ENCODE data around the gene ETAA1. TPM values are rescaled to one million over a fixed set of nuclear protein-coding genes. Genes with fewer than 3 reads are reported as not detected.

Gene ETAA1
- total RNA-seq, 1 experiment from 2014 or later = 27.3 TPM

DNA sequence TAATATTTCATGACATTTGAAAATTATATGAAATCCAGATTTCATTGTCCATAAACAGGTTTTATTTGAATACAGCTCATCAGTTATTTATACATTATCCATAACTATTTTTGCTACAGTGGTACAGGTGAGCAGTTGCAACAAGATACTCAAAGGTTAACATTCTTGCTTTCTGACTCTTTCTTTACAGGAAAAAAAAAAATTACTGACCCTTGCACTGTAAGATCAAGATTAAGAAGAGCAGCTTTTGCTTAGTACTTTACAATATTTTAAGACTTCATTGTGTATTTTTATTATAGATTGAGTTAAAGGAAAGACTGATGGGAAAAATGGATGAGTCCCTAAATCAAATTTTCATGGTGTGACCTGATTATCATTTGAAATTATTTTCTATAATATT, 11.2 kb downstream of the ETAA1 start (continued):
- TF ChIP-seq, protein P1, sequence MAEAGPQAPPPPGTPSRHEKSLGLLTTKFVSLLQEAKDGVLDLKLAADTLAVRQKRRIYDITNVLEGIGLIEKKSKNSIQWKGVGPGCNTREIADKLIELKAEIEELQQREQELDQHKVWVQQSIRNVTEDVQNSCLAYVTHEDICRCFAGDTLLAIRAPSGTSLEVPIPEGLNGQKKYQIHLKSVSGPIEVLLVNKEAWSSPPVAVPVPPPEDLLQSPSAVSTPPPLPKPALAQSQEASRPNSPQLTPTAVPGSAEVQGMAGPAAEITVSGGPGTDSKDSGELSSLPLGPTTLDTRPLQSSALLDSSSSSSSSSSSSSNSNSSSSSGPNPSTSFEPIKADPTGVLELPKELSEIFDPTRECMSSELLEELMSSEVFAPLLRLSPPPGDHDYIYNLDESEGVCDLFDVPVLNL (CRISPR knock-in tag; IDR thresholded peaks at IDR 0.05; ENCODE audit: borderline replicate concordance, low read depth) = no peak
- TF ChIP-seq, protein P2, sequence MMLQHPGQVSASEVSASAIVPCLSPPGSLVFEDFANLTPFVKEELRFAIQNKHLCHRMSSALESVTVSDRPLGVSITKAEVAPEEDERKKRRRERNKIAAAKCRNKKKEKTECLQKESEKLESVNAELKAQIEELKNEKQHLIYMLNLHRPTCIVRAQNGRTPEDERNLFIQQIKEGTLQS (CRISPR knock-in tag; conservative IDR thresholded peaks at IDR 0.05) = no peak
- no peak for TF ChIP-seq NR3C1 (CRISPR knock-in tag; conservative IDR thresholded peaks at IDR 0.05; ENCODE audit: low read depth)
- TF ChIP-seq, protein P3, sequence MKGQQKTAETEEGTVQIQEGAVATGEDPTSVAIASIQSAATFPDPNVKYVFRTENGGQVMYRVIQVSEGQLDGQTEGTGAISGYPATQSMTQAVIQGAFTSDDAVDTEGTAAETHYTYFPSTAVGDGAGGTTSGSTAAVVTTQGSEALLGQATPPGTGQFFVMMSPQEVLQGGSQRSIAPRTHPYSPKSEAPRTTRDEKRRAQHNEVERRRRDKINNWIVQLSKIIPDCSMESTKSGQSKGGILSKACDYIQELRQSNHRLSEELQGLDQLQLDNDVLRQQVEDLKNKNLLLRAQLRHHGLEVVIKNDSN (CRISPR knock-in tag; IDR thresholded peaks at IDR 0.05) = no peak
- no peak for TF ChIP-seq JAZF1 (CRISPR knock-in tag; IDR thresholded peaks at IDR 0.05)

DNA sequence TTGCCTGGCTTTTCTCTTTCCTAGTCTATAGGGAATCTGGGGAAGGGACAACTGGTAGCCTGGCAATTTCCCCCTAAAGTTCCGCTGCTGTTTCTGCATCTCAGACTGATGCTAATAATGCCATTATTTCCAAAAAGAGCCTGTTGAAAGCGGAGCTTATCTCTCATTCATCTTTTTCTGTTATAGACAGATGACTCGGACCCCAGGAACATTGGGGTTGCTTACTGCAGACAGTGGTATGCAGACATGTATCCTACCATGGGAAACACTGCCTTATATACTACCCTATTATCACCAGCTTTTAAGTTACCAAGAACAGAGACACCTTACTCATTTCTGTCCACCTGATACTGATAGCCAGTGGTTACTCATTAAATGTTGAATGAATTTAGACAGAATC, 15.3 kb downstream of the ETAA1 start:
- Mint-ChIP-seq H3K27me3 (ENCODE audit: low read depth) (no peaks in the 10 kb centered on the region), H3K36me3 (peaks cover 12% of the 10 kb centered on the region), H3K4me1 (no peaks in the 10 kb centered on the region), H3K27ac (no peak overlapping the region), H3K4me3 (no peak overlapping the region), H3K9me3 (no peaks in the 10 kb centered on the region)
- ATAC-seq (no peak), DNase-seq (ENCODE audit: low spot score) (no peak)
- POLR2A ChIA-PET = interaction anchor here (1.1 kb wide), 1 partner anchor 12 kb away, joined by 5 read pairs; no protein-coding TSS in a partner anchor
- TF ChIP-seq GRHL2 (CRISPR knock-in tag; IDR thresholded peaks at IDR 0.05; ENCODE audit: insufficient replicate concordance, severe bottlenecking) (no peak), CREM (CRISPR knock-in tag; IDR thresholded peaks at IDR 0.05) (no peak), ATF1 (CRISPR knock-in tag; IDR thresholded peaks at IDR 0.05) (no peak), ETV6 (CRISPR knock-in tag; IDR thresholded peaks at IDR 0.05) (no peak), ZNF219 (CRISPR knock-in tag; IDR thresholded peaks at IDR 0.05; ENCODE audit: borderline replicate concordance) (no peak), ZNF263 (CRISPR knock-in tag; IDR thresholded peaks at IDR 0.05; ENCODE audit: low read depth) (no peak), JAZF1 (CRISPR knock-in tag; IDR thresholded peaks at IDR 0.05) (no peak), OVOL2 (CRISPR knock-in tag; IDR thresholded peaks at IDR 0.05; ENCODE audit: borderline replicate concordance) (no peak)
- TF ChIP-seq, protein P4, sequence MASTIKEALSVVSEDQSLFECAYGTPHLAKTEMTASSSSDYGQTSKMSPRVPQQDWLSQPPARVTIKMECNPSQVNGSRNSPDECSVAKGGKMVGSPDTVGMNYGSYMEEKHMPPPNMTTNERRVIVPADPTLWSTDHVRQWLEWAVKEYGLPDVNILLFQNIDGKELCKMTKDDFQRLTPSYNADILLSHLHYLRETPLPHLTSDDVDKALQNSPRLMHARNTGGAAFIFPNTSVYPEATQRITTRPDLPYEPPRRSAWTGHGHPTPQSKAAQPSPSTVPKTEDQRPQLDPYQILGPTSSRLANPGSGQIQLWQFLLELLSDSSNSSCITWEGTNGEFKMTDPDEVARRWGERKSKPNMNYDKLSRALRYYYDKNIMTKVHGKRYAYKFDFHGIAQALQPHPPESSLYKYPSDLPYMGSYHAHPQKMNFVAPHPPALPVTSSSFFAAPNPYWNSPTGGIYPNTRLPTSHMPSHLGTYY (CRISPR knock-in tag; IDR thresholded peaks at IDR 0.05) = no peak
- TF ChIP-seq, protein P5, sequence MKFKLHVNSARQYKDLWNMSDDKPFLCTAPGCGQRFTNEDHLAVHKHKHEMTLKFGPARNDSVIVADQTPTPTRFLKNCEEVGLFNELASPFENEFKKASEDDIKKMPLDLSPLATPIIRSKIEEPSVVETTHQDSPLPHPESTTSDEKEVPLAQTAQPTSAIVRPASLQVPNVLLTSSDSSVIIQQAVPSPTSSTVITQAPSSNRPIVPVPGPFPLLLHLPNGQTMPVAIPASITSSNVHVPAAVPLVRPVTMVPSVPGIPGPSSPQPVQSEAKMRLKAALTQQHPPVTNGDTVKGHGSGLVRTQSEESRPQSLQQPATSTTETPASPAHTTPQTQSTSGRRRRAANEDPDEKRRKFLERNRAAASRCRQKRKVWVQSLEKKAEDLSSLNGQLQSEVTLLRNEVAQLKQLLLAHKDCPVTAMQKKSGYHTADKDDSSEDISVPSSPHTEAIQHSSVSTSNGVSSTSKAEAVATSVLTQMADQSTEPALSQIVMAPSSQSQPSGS (CRISPR knock-in tag; IDR thresholded peaks at IDR 0.05; ENCODE audit: borderline replicate concordance, low read depth) = no peak
- CTCF ChIA-PET = no interaction called here

DNA sequence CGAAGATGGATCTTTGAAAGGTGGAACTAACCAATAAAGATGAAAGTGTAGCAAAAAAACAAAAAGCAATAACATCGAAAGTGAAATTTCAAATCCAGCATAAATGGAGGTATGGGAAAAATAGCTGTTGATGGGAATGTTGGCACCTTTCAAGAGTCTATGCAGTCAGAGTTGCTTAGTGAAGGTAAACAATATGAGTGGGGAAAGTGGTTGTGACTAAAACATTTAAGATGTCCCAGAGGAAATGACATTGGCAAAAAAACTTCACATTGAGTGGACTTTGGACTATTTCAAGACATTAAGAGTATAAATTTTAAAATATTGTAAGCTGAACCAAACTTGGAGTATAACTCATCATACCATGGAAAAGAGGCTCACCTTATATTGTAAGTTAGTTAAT, 17.7 kb downstream of the ETAA1 start:
- ChIA-PET POLR2A (no interaction called here), CTCF (no interaction called here)
- DNase-seq (ENCODE audit: low spot score) = no peak
- Mint-ChIP-seq H3K4me1 (no peaks in the 10 kb centered on the region), H3K36me3 (peaks cover 7% of the 10 kb centered on the region), H3K9me3 (no peaks in the 10 kb centered on the region), H3K4me3 (no peak overlapping the region), H3K27me3 (ENCODE audit: low read depth) (no peaks in the 10 kb centered on the region), H3K27ac (no peak overlapping the region)
- no peak for TF ChIP-seq SMAD4 (CRISPR knock-in tag; IDR thresholded peaks at IDR 0.05)
- no peak for TF ChIP-seq FOXJ3 (CRISPR knock-in tag; IDR thresholded peaks at IDR 0.05; ENCODE audit: borderline replicate concordance)
- no peak for ATAC-seq

DNA sequence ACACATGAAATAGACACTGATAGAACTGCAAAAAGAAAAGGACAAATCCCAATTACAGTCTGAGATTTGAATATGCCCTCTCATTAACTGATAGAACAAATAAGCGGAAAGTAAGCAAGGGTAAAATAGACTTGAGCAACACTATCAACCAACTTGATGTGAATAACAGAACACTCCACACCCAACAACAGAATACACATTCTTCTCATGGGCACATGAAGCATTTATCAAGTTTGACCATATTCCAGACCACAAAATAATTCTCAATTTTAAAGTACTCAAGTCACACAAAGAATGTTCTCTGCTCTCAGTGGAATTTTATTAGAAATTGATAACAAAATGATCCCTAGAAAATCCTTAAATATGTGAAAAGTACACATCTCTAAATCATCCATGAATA, 19.0 kb downstream of the ETAA1 start:
- no peak for ATAC-seq
- POLR2A ChIA-PET = no interaction called here
- H3K9me3 Mint-ChIP-seq = no peaks in the 10 kb centered on the region

More for the DNA sequence above, 19.0 kb downstream of the ETAA1 start:
- TF ChIP-seq RORB (CRISPR knock-in tag; IDR thresholded peaks at IDR 0.05) (no peak), RELA (CRISPR knock-in tag; IDR thresholded peaks at IDR 0.05; ENCODE audit: borderline replicate concordance) (no peak), ESRRA (CRISPR knock-in tag; IDR thresholded peaks at IDR 0.05; ENCODE audit: borderline replicate concordance) (no peak)
- TF ChIP-seq, protein P6, sequence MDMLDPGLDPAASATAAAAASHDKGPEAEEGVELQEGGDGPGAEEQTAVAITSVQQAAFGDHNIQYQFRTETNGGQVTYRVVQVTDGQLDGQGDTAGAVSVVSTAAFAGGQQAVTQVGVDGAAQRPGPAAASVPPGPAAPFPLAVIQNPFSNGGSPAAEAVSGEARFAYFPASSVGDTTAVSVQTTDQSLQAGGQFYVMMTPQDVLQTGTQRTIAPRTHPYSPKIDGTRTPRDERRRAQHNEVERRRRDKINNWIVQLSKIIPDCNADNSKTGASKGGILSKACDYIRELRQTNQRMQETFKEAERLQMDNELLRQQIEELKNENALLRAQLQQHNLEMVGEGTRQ (CRISPR knock-in tag; IDR thresholded peaks at IDR 0.05) = no peak
- TF ChIP-seq, protein P7, sequence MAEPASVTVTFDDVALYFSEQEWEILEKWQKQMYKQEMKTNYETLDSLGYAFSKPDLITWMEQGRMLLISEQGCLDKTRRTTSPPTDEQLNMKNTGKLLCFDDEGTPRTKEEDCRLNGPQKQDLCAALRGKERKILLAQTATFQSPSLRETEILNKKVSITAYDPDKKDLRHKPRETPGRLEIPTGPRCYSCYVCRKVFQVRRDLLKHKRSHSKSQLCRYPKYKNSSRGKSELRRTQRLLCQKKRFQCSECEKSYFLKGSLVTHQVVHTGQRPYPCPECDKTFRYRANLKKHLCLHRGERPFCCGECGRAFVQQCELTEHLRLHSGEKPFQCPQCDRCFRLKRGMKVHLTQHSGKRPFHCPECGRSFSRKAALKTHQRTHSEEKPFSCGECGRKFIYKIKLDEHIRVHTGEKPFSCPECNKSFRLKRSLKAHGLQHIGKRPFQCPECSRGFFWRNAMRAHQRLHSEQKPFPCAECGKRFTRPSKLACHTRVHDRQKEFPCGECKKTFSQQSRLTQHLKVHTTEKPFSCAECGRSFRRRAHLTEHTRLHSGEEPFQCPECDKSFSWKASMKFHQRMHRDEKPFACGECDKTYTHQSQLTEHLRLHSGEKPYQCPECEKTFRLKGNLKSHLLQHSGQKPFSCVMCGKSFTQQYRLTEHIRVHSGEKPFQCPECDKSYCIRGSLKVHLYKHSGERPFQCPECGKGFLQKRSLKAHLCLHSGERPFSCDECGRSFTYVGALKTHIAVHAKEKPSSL (CRISPR knock-in tag; conservative IDR thresholded peaks at IDR 0.05) = no peak
- H3K27me3 Mint-ChIP-seq (ENCODE audit: low read depth) = no peaks in the 10 kb centered on the region
- H3K27ac Mint-ChIP-seq = no peak overlapping the region
- no peak overlapping the region for H3K4me3 Mint-ChIP-seq
- CTCF ChIA-PET = no interaction called here
- H3K4me1 Mint-ChIP-seq = no peaks in the 10 kb centered on the region
- H3K36me3 Mint-ChIP-seq = no peaks in the 10 kb centered on the region
- DNase-seq (ENCODE audit: low spot score) = no peak

Measured in WTC11 (cell line).